ENCODE data around the gene ACBD3.

GRCh38 chr1:226110249-226111097, 76.1 kb downstream of the ACBD3 start:
- TF ChIP-seq CTCF (IDR thresholded peaks at IDR 0.05; ENCODE audit: low read depth, low read length, poor library complexity, severe bottlenecking) (no peak), EZH2phosphoT487 (IDR thresholded peaks at IDR 0.05; ENCODE audit: borderline replicate concordance, low read length) (no peak)

Measured in DOHH2 (cell line).